ENCODE results near the gene UBA52.

DNA sequence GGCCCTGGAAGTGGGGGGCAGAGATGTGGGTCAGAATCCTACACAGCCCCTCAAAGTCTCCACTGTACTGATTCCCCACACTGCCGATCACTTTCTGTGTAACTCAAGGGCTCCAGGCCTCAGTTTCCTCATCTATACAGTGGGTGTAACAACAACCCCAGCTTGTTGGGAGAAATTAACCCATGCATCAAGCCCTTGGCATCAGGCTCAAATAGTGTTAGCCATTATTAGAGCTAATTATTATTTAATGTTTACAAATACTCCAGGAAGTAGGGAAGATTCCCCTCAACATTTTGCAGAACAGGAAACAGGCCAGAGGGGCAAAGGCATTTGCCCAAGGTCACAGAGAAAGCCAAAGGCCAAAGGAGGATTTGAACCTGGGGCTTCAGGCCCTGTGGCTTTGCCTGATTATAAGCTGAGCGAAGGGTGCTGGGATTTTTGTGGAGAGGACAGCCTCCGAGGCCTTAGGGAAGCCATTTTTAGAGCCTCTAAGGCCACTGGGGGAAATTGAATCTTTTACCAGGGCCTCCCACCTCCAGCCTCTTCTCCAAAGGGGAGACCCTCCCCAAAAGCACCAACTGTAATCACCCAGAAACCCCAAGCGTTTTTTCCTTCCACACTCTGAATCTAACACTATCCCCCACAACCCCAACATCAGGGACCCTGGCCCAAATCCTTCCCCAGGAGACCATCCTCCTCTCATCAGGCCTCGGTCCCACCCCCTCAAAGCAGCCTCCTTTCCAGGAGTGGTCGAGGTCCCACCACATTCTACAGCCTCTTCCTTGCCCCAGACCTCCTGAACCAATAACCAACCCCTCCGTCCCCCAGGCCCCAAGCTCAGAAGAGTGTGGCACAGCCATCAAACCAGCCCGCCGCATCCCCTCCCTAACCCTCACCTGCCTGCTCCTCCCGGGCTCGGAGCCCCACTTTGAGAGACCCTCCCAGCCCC, 29.4 kb upstream of the UBA52 start:
- TF ChIP-seq EP300 (IDR thresholded peaks at IDR 0.05), result no peak
- TF ChIP-seq, protein P1, sequence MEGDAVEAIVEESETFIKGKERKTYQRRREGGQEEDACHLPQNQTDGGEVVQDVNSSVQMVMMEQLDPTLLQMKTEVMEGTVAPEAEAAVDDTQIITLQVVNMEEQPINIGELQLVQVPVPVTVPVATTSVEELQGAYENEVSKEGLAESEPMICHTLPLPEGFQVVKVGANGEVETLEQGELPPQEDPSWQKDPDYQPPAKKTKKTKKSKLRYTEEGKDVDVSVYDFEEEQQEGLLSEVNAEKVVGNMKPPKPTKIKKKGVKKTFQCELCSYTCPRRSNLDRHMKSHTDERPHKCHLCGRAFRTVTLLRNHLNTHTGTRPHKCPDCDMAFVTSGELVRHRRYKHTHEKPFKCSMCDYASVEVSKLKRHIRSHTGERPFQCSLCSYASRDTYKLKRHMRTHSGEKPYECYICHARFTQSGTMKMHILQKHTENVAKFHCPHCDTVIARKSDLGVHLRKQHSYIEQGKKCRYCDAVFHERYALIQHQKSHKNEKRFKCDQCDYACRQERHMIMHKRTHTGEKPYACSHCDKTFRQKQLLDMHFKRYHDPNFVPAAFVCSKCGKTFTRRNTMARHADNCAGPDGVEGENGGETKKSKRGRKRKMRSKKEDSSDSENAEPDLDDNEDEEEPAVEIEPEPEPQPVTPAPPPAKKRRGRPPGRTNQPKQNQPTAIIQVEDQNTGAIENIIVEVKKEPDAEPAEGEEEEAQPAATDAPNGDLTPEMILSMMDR (IDR thresholded peaks at IDR 0.05), result no peak
